ENCODE results near the gene FFAR3.
"Not testable (repeated sequence)": the region's sequence is repeated elsewhere in the genome, so short reads cannot be mapped to it uniquely, and the experiment has no call there.

Gene FFAR3

DNA sequence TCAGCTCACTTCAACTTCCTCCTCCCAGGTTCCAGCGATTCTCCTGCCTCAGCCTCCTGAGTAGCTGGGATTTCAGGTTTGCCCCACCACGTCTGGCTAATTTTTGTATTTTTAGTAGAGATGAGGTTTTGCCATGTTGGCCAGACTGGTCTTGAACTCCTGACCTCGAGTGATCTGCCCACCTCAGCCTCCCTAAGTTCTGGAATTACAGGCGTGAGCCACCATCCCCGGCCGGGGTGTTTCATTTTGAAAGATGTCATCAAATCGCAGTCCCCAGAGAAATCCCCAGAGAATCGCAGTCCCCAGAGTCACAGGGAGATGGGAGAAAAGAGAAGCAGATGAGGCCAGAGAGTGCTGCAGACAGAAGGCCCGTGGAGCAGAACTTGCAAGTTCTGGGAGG, 43.2 kb downstream of the FFAR3 start:
- DNase-seq (ENCODE audit: low read depth) = not testable (repeated sequence)

DNA sequence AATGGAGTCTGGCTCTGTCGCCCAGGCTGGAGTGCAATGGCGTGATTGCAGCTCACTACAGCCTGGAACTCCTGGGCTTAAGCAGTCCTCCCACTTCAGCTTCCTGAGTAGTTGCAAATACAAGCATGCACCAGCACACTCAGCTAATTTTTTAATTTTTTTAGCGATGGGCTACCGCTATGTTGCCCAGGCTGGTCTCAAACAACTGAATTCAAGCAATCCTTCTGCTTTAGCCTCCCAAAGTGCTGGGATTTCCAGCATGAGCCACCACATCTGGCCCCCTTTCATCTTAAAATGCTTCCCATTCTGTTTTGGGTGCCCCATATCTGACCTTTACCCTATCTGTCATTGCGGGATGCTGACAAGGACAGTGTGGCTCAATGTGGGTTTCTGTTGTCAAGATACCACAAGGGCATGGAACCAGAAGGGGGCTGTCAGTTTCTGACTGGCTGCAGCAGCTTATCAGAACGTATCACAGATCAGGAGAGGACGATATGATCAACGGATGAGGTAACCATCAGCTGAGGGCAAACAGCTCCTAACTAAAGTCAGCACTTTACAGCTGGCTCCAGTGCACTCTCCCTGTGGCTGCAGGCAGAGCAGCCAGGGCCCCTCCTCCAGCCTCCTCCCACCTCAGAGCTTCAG, 45.0 kb downstream of the FFAR3 start:
- no peak for DNase-seq (ENCODE audit: low read depth)

DNA sequence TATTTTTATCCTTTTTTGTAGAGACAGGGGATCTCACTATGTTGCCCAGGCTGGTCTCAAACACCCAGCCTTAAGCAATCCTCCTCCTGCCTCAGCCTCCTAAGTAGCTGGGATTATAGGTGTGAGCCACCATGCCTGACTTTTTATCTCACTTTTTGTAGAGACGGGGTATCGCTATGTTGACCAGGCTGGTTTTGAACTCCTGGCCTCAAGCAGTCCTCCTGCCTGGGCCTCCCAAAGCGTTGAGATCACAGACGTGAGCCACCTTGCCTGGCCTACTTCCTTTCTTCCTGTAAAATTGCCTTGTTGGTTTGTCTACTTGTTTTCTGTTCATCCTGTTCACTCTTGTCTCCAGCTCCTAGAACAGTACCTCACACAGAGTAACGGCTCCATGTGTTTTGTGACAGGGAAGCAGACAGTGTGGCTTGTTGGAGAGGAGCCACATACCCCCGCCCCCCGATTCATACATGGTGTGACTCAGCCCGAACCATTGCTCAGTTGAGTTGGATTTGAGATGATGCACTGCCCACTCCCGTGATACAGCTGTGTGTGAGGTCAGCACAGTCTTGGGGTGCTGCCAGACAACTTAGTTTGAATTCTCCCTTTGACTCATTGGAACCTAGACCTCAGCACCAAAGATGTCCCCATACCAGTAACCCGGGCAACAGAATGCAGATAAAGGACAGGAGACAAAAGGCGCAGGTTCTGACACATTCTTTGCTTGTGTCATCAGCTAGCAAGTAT, 46.8 kb downstream of the FFAR3 start:
- peak; percentile 69 for DNase-seq (ENCODE audit: low read depth)

DNA sequence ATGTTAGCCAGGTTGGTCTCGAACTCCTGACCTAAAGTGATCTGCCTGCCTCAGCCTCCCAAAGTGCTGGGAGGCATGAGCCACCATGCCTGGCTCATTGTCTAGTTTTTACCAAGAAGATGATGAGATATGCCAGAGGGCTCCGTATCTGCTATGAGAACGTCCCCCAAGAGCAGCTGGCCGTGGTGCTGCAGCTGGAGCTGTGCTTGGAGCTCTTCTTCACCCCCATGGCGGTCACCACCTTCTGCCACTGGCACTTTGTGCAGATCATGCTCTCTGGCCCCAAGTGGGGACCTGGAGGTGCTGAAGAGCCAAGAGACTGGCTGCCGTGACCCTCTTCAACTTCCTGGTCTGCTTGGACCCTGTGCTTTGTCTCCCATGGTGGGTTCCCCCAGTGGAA, 49.4 kb downstream of the FFAR3 start:
- no peak for DNase-seq (ENCODE audit: low read depth)

DNA sequence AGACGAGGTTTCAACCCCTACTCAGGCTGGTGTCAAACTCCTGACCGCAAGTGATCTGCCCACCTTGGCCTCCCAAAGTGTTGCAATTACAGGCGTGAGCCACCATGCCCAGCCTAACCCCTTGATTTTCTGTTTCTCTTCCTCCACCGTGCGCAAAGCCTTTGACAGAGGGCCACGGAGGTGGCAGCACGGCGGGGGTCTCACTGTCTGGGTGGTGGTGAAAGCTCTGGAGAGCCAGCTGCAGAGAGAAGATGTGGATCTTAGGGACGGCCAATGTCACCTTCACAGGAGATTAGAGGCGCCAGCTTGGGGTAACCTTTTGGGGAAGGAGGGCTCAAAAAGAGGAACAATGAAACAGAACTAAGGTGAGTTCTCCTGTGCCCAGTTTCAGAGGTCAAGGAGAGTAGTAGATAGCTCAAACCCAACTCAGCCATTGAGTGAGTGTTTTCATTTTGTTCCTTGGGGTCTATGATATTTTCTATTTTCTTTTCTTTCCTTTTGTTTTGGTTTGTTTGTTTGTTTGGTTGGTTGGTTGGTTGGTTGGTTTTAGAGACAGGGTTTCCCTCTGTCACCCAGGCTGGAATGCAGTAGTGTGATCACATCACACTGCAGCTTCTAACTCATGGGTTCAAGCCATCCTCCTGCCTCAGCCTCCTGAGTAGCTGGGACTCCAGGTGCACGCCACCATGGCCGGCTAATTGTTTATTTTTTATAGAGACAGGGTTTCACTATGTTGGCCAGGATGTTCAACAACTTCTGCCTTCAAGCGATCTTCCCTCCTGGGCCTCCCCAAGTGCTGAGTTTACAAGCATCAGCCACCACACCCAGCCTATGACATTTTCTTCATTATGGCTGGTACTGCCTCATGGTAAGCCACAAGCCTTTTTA, 50.3 kb downstream of the FFAR3 start:
- DNase-seq (ENCODE audit: low read depth) = no peak

DNA sequence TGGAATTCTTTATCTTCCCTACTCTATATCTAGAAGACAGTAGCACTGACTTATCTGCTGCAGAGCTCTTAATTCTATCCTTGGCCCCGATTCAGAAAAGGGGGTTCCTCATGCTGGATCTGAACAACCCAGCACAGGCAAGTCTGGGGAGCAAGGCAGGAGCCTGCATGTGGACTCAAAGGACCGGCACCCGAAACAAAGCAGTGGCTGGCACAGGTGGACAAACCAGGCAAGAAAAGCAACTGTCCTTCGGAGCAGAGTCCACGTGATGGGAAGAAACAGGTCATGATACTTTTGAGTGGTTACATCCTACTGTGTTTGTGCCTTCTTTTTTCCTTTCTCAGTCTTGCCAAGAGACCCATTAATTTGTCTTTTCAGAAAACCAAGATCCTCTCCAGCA, 50.9 kb downstream of the FFAR3 start:
- no peak for DNase-seq (ENCODE audit: low read depth)
